HL-60 (cell line): ENCODE results near the gene BLOC1S3.
A peak's percentile ranks its signal among the peaks of the same experiment; 100 is the strongest.

Experiments
- DNase-seq, 2 experiments: peaks; one replicate each; pipeline ENCODE4 v3.0.0-alpha.2; 2010 to 2020; ENCODE audit warnings: low read depth in 1 of 2, low spot score in 1 of 2
- H3K27ac ChIP-seq: fragments of 250-450 bp; sonication (Bioruptor Pico); replicated peaks from 2 replicates; pipeline ENCODE4 v1.5.1; 2020; ENCODE audit warnings: mild to moderate bottlenecking, moderate library complexity
- H3K27me3 ChIP-seq: fragments of 250-450 bp; sonication (Bioruptor Pico); 2 replicates; pipeline ENCODE4 v1.5.1; 2021; ENCODE audit warnings: mild to moderate bottlenecking, moderate library complexity; ENCODE audit not compliant: insufficient read depth, poor library complexity, severe bottlenecking
- H3K4me3 ChIP-seq: replicated peaks from 2 replicates; pipeline ENCODE4 v1.5.1; 2011; ENCODE audit warnings: mild to moderate bottlenecking, control low read depth, low read length; ENCODE audit not compliant: insufficient read depth
- GABPA ChIP-seq: IDR thresholded peaks from 2 replicates; pipeline ENCODE4 v1.6.1; 2012; ENCODE audit warnings: low read depth
- POLR2AphosphoS5 ChIP-seq: IDR thresholded peaks from 2 replicates; pipeline ENCODE4 v1.6.1; 2012; ENCODE audit warnings: low read depth
- REST ChIP-seq: IDR thresholded peaks from 2 replicates; pipeline ENCODE4 v1.6.1; 2012; ENCODE audit warnings: low read depth; ENCODE audit not compliant: insufficient replicate concordance
- SPI1 ChIP-seq: IDR thresholded peaks from 2 replicates; pipeline ENCODE4 v1.6.1; 2012; ENCODE audit warnings: low read depth, mild to moderate bottlenecking, borderline replicate concordance
- TF ChIP-seq, protein P1 (sequence below): IDR thresholded peaks from one replicate; pipeline ENCODE4 v1.5.1; 2011; ENCODE audit warnings: low read length, control low read depth, inconsistent platforms; ENCODE audit not compliant: insufficient read depth

Gene BLOC1S3

GRCh38 chr19:45163156-45163555, 15.4 kb upstream of the BLOC1S3 start:
- no peak for DNase-seq
- no peak overlapping the region for H3K4me3 ChIP-seq
- TF ChIP-seq GABPA = no peak
- TF ChIP-seq, protein P1, sequence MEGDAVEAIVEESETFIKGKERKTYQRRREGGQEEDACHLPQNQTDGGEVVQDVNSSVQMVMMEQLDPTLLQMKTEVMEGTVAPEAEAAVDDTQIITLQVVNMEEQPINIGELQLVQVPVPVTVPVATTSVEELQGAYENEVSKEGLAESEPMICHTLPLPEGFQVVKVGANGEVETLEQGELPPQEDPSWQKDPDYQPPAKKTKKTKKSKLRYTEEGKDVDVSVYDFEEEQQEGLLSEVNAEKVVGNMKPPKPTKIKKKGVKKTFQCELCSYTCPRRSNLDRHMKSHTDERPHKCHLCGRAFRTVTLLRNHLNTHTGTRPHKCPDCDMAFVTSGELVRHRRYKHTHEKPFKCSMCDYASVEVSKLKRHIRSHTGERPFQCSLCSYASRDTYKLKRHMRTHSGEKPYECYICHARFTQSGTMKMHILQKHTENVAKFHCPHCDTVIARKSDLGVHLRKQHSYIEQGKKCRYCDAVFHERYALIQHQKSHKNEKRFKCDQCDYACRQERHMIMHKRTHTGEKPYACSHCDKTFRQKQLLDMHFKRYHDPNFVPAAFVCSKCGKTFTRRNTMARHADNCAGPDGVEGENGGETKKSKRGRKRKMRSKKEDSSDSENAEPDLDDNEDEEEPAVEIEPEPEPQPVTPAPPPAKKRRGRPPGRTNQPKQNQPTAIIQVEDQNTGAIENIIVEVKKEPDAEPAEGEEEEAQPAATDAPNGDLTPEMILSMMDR = no peak
- no peak for TF ChIP-seq POLR2AphosphoS5
- TF ChIP-seq SPI1 = no peak
- TF ChIP-seq REST = no peak
- peaks cover 14% of the 10 kb centered on the region for H3K27me3 ChIP-seq
- H3K27ac ChIP-seq = no peak overlapping the region

DNA sequence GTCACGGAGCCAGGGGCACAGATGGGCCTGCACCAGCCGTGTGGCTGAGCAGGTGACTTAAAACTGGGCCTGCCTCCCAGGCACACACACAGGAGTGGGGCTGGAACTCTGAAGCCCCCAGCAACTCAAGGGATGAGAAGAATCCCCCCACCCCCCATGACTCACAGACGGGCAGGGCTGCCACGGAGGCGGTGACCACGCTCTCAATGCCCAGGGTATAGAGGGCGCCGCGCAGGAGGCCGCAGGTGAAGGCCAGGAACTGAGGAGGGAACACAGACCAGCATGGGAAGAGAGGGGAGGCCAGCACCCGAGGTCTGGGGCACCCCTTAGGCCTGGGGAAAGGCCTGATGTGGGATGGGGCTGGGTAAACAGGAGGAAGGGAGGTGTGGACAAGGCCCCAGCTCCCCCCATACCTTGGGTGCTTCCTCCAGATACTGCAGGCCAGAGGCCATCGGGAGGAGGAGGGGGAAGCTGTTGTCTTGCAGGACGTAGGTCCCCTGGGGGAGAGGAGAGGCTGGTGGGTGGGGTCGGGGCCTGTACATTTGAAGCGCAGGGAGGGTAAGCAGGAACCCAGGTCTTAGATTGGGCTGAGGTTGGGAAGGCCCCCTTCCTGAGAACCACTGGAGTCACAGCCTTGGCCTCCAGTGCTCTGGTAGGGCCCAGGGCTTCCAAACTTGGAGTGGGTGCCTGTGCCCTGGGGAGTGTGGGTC, 14.7 kb upstream of the BLOC1S3 start:
- DNase-seq = no peak
- Histone ChIP-seq H3K4me3 (no peak overlapping the region), H3K27me3 (peaks cover 9% of the 10 kb centered on the region), H3K27ac (no peak overlapping the region)
- no peak for TF ChIP-seq REST
- no peak for TF ChIP-seq POLR2AphosphoS5
- TF ChIP-seq, protein P1 = no peak
- TF ChIP-seq GABPA = no peak
- no peak for TF ChIP-seq SPI1

DNA sequence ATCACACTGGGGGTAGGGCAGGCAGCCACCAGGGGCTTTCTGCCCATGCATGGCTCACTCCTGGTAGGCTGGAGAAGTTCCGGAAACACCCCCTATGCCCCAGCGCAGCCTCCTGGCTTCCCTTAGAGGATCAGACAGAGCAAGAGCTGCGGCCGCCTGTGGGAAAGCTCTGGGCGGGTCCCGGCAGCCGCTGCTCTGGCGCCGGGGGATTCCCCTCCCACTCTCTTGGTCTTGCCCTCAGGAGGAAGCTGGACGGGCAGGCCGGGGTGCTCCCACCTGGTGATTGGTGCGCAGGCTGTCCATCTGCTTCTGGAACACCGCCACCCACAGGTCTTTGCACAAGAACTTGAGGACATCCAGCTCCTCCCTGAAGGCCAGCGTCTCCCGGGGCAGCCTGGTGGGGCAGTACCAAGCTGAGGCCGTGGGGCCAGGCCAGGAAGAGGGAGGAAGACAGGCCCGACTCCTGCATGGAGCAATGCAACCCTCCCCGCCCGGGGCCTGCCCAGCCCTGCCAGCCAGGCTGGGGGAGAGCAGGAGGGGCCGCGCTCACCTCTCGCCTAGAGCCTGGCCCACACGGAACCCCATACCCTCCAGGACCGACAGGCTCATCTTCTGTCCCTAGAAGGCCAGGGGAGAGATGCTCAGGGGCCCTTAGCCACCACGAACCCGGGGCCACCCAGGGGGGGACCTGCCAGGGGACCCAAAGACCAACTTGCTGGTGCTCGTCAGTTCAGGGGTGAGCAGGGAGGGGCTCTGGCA, 13.8 kb upstream of the BLOC1S3 start:
- TF ChIP-seq REST = no peak
- no peak for TF ChIP-seq SPI1
- no peak for TF ChIP-seq GABPA
- no peak for TF ChIP-seq POLR2AphosphoS5
- TF ChIP-seq, protein P1 = no peak
- H3K4me3 ChIP-seq = no peak overlapping the region
- no peak overlapping the region for H3K27ac ChIP-seq
- DNase-seq = peak; percentile 74 to 86
- peaks cover 9% of the 10 kb centered on the region for H3K27me3 ChIP-seq
